Sigmoid colon (tissue), 7 donors: ENCODE measurements around the gene ABCC1. TPM values are rescaled to one million over a fixed set of nuclear protein-coding genes. Genes with fewer than 3 reads are reported as not detected.

Experiments used
- DNase-seq: peaks from one replicate; pipeline ENCODE4 v3.0.0-alpha.2; 2019
- H3K27ac ChIP-seq, 4 donors: fragments of 200-600 bp; sonication (generic); one replicate each; pipeline ENCODE4 v1.5.1; 2016 to 2019; ENCODE audit warnings: mild to moderate bottlenecking in 1 of 4
- H3K27me3 ChIP-seq, 3 donors: fragments of 200-600 bp; sonication (generic); one replicate each; pipeline ENCODE4 v1.5.1; 2019; ENCODE audit warnings: mild to moderate bottlenecking in 1 of 3
- H3K36me3 ChIP-seq, 4 donors: fragments of 200-600 bp; sonication (generic); one replicate each; pipeline ENCODE4 v1.5.1; 2016 to 2019
- H3K4me1 ChIP-seq, 4 donors: fragments of 200-600 bp; sonication (generic); one replicate each; pipeline ENCODE4 v1.5.1; 2017 to 2019
- H3K4me3 ChIP-seq, 4 donors: fragments of 200-600 bp; sonication (generic); one replicate each; pipeline ENCODE4 v1.5.1; 2017 to 2019; ENCODE audit warnings: mild to moderate bottlenecking in 2 of 4, moderate library complexity in 1 of 4
- H3K9me3 ChIP-seq, 4 donors: fragments of 200-600 bp in 3 of 4; sonication (generic) in 3 of 4; one replicate each; pipeline versions ENCODE4 v1.5.1 to v1.6.1; 2013 to 2019
- EP300 ChIP-seq, 4 donors: sonication (generic); formaldehyde crosslinking; IDR thresholded peaks; one replicate each; pipeline ENCODE4 v1.6.1; 2017; ENCODE audit warnings: antibody characterized with exemption in 4 of 4
- POLR2A ChIP-seq, 2 donors: fragments of 450-650 bp; IDR thresholded peaks; one replicate each; pipeline ENCODE4 v1.6.1; 2016; ENCODE audit warnings: antibody characterized with exemption in 2 of 2, mild to moderate bottlenecking in 2 of 2, moderate library complexity in 2 of 2
- POLR2AphosphoS5 ChIP-seq, 4 donors: sonication (generic); formaldehyde crosslinking; IDR thresholded peaks; one replicate each; pipeline ENCODE4 v1.6.1; 2017; ENCODE audit warnings: antibody characterized with exemption in 4 of 4
- WGBS, 2 donors: extraction: QIAGEN DNeasy Blood & Tissue Kit; methylation state at CpG; one replicate each; pipeline ENCODE4 v1.1.7; 2013; 5-methylcytosine and 5-hydroxymethylcytosine counted together
- intact Hi-C: fragments of 100-400 bp; cut with DNase I; formaldehyde crosslinking; loops from one replicate; pipeline ENCODE4 v1.15.1; 2023
- polyA plus RNA-seq, 3 donors: library from polyadenylated mRNA; stranded (reverse); fragments of 200-250 nt; gene quantifications; one replicate each; pipeline ENCODE4 v1.2.3, GENCODE V29; 2013
- total RNA-seq, 4 donors: library from RNA; depleted of rRNA; stranded (reverse); fragments of >200 nt; gene quantifications; one replicate each; pipeline ENCODE4 v1.1.0, GENCODE V29; 2016
- TF ChIP-seq, protein P1 (sequence below), 4 experiments: fragments of 450-650 bp in 3 of 4; fragments of 200-600 bp in 1 of 4; IDR thresholded peaks; one replicate each; pipeline ENCODE4 v1.5.1; 2016 to 2019; ENCODE audit warnings: antibody characterized with exemption in 4 of 4, mild to moderate bottlenecking in 3 of 4, moderate library complexity in 2 of 4
- donor health status: healthy with polysubstance abuse.
- donor health status: Bipolar disorder and iron deficiency.
- donor health status: healthy.

Gene ABCC1
- total and polyA plus RNA-seq, 7 donors, result 1.8 to 51.8 (median 22.5) TPM

DNA sequence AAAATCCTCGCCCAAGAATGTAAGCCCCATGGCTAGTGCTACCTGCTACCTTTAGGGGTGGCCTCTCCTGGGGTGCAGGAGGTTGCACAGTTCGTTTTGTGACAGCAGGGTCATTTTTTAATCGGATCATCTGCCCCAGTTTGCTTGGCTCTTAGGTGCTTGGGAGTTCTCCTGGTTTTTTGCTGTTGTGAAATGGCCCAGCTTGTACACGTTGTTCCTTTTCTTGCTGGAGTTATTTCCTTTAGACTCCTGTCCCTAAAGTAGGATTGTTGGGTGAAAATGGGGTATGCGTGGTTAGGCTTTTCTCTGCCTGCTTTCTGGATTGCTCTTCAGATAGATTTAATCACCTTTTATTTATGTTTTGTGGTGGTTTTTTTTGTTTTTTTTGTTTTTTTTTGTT, 25.8 kb downstream of the ABCC1 start:
- H3K27me3 ChIP-seq, result no peaks in the 10 kb centered on the region
- H3K27ac ChIP-seq, result peak overlapping the region; percentile 75 to 82 (median 80)
- intact Hi-C loops, result no loop called here
- TF ChIP-seq POLR2AphosphoS5 (IDR thresholded peaks at IDR 0.05) (peak in 3 of 4 donors; percentile 22 to 61 (median 41)), EP300 (IDR thresholded peaks at IDR 0.05) (no peak), POLR2A (IDR thresholded peaks at IDR 0.05) (no peak)
- TF ChIP-seq, protein P1, sequence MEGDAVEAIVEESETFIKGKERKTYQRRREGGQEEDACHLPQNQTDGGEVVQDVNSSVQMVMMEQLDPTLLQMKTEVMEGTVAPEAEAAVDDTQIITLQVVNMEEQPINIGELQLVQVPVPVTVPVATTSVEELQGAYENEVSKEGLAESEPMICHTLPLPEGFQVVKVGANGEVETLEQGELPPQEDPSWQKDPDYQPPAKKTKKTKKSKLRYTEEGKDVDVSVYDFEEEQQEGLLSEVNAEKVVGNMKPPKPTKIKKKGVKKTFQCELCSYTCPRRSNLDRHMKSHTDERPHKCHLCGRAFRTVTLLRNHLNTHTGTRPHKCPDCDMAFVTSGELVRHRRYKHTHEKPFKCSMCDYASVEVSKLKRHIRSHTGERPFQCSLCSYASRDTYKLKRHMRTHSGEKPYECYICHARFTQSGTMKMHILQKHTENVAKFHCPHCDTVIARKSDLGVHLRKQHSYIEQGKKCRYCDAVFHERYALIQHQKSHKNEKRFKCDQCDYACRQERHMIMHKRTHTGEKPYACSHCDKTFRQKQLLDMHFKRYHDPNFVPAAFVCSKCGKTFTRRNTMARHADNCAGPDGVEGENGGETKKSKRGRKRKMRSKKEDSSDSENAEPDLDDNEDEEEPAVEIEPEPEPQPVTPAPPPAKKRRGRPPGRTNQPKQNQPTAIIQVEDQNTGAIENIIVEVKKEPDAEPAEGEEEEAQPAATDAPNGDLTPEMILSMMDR (IDR thresholded peaks at IDR 0.05), result no peak
- H3K36me3 ChIP-seq, result no peaks in the 10 kb centered on the region
- WGBS, 2 donors, result 91 to 93% methylated on average over 5 of the region's 5 CpGs
- H3K4me3 ChIP-seq, result no peak overlapping the region
- peak; percentile 77 for DNase-seq
- H3K9me3 ChIP-seq, result peaks cover 0 to 7% (median 5%) of the 10 kb centered on the region in 4 donors
- H3K4me1 ChIP-seq, result peaks cover 0 to 73% (median 63%) of the 10 kb centered on the region in 4 donors

DNA sequence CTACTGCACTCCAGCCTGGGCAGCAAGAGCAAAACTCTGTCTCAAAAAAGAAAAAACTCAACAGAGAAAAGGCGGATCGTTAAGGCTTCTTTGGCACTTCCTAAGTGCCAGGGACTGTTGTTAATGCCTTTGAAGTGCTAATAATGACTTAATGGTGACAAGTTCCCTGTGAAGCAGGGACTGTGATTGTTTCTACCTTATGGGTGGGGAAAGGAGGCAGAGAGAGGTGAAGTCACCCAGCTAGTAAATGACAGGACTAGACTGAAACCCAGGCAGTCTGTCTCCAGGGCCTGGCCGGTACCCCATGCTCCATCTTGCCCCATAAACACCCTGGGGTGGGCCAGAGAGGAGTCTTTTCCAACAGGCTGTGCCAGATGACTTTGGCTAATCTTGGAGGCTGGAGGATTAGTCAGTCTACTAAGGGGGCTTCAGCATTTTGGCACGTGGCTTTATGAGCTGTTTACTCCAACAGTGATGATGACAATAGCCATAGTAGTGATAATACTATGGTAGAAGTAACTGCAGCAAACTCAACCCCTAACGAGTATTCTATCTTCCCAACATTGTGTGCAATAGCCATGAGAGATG, 26.9 kb downstream of the ABCC1 start:
- WGBS, 2 donors, result 81 to 89% methylated on average over 5 of the region's 5 CpGs
- Histone ChIP-seq H3K36me3 (no peaks in the 10 kb centered on the region), H3K4me1 (peaks cover 0 to 75% (median 61%) of the 10 kb centered on the region in 4 donors), H3K27me3 (no peaks in the 10 kb centered on the region), H3K27ac (peak overlapping the region; percentile 75 to 82 (median 80)), H3K4me3 (no peak overlapping the region), H3K9me3 (peaks cover 0 to 11% (median 5%) of the 10 kb centered on the region in 4 donors)
- no peak for TF ChIP-seq POLR2A (IDR thresholded peaks at IDR 0.05)
- TF ChIP-seq, protein P1 (IDR thresholded peaks at IDR 0.05), result no peak
- no peak for TF ChIP-seq EP300 (IDR thresholded peaks at IDR 0.05)
- TF ChIP-seq POLR2AphosphoS5 (IDR thresholded peaks at IDR 0.05), result no peak
- no peak for DNase-seq
- intact Hi-C loops, result no loop called here

DNA sequence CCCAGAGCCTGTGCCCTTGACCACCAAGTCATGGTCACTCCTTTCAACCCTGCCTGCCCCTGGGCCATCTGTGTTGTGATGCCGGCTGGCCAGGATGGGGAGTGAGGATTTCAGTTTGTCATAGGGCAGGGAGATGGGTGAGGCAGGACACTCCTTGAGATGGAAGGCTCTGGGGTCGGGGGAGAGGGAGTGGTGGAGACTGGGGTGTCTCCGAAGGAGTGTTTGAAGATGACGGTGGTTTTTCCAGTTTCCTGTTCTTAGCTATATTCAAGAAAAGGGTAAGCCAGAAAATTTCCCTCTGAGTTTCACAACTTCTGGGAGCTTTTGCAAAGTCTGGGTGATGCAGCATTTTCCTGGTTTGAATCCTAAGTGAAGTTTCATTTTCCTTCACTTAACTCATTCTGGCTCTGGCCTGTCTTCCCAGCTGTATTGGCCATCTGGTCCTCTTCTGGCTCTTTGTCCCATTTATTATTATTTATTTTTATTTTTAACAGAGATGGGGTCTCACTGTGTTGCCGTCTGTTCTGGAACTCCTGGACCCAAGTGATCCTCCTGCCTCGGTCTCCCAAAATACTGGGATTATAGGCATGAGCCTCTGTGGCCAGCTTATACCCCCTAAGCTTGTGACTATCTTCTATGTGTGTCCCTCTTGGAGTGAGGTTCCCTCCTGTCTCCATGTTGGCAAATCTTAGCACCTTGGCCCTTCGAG, 27.7 kb downstream of the ABCC1 start:
- no peaks in the 10 kb centered on the region for H3K36me3 ChIP-seq
- TF ChIP-seq POLR2A (IDR thresholded peaks at IDR 0.05), result no peak
- TF ChIP-seq POLR2AphosphoS5 (IDR thresholded peaks at IDR 0.05), result peak in 2 of 4 donors; percentile 15 to 36
- intact Hi-C loops, result no loop called here
- H3K4me3 ChIP-seq, result no peak overlapping the region
- 83 to 88% methylated on average over 7 of the region's 7 CpGs for WGBS, 2 donors
- peaks cover 0 to 67% (median 54%) of the 10 kb centered on the region in 4 donors for H3K4me1 ChIP-seq
- peaks cover 0 to 16% (median 4%) of the 10 kb centered on the region in 4 donors for H3K9me3 ChIP-seq
- no peak for DNase-seq
- H3K27ac ChIP-seq, result peak overlapping the region; percentile 75 to 82 (median 80)
- H3K27me3 ChIP-seq, result no peaks in the 10 kb centered on the region

DNA sequence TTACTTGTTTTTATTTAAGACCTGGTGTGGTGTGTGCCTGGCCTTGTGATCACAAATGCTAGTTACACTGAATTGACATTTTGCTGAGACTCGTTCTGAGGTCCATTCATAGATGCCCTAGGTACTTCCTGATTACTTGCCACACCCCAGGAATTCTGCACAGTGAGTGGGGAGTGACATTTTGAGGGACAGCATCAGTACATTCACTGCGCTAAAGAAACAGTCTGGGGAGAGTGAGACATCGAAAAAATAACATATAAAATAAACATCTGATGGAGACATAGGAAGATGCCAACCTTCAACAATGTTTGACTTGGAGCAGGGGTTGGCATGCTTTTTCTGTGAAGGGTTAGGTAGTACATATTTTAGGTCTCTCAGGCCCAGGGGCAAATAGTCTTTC, 30.4 kb downstream of the ABCC1 start:
- intact Hi-C loops, result no loop called here
- Histone ChIP-seq H3K9me3 (peaks cover 0 to 15% (median 0%) of the 10 kb centered on the region in 4 donors), H3K4me3 (no peak overlapping the region), H3K27me3 (no peaks in the 10 kb centered on the region), H3K36me3 (no peaks in the 10 kb centered on the region), H3K4me1 (peaks cover 0 to 61% (median 44%) of the 10 kb centered on the region in 4 donors), H3K27ac (peak overlapping the region in 2 of 4 donors; percentile 10 to 55)
- 72 to 84% methylated on average over 3 of the region's 3 CpGs for WGBS, 2 donors
- no peak for DNase-seq
- TF ChIP-seq, protein P1 (IDR thresholded peaks at IDR 0.05), result no peak
- TF ChIP-seq EP300 (IDR thresholded peaks at IDR 0.05) (no peak), POLR2AphosphoS5 (IDR thresholded peaks at IDR 0.05) (no peak), POLR2A (IDR thresholded peaks at IDR 0.05) (no peak)

DNA sequence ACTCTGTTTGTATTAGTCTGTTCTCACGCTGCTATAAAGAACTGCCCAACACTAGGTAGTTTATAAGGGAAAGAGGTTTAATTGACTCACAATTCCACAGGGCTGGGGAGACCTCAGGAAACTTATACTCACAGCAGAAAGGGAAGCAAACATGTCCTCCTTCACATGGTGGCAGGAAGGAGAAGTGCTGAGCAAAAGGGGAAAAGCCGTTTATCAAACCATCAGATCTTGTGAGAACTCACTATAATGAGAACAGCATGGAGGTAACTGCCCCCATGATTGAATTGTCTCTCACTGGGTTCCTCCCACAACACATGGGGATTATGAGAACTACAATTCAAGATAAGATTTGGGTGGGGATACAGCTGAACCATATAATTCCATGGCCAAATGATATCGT, 30.9 kb downstream of the ABCC1 start:
- WGBS, 2 donors, result 67 to 83% methylated on average over 3 of the region's 3 CpGs
- intact Hi-C loops, result no loop called here

More for the DNA sequence above, 30.9 kb downstream of the ABCC1 start:
- Histone ChIP-seq H3K27ac (peak overlapping the region in 3 of 4 donors; percentile 3 to 55 (median 10)), H3K4me3 (no peak overlapping the region), H3K9me3 (peaks cover 0 to 15% (median 0%) of the 10 kb centered on the region in 4 donors), H3K4me1 (peaks cover 0 to 56% (median 39%) of the 10 kb centered on the region in 4 donors), H3K36me3 (no peaks in the 10 kb centered on the region), H3K27me3 (no peaks in the 10 kb centered on the region)
- no peak for DNase-seq
- TF ChIP-seq POLR2A (IDR thresholded peaks at IDR 0.05), result no peak
- TF ChIP-seq, protein P1 (IDR thresholded peaks at IDR 0.05), result no peak
- no peak for TF ChIP-seq EP300 (IDR thresholded peaks at IDR 0.05)
- TF ChIP-seq POLR2AphosphoS5 (IDR thresholded peaks at IDR 0.05), result no peak
